HUES48 (cell line): Measurements from ENCODE around the gene POMP.

Experiments used
- H3K27ac ChIP-seq: one replicate; pipeline ENCODE4 v1.7.0; 2013; ENCODE audit warnings: low read depth, low read length, inconsistent platforms
- H3K27me3 ChIP-seq: 2 replicates; pipeline ENCODE4 v1.6.1; 2013; ENCODE audit warnings: mild to moderate bottlenecking, low read length; ENCODE audit not compliant: control insufficient read depth, insufficient read depth
- H3K36me3 ChIP-seq: 2 replicates; pipeline ENCODE4 v1.6.1; 2013; ENCODE audit warnings: low read length; ENCODE audit not compliant: control insufficient read depth, insufficient read depth
- H3K4me1 ChIP-seq: 2 replicates; pipeline ENCODE4 v1.6.1; 2013; ENCODE audit warnings: mild to moderate bottlenecking, low read length; ENCODE audit not compliant: control insufficient read depth, insufficient read depth
- H3K4me3 ChIP-seq: 2 replicates; pipeline ENCODE4 v1.5.1; 2013; ENCODE audit warnings: mild to moderate bottlenecking, low read depth, low read length
- H3K9ac ChIP-seq: 2 replicates; pipeline ENCODE4 v1.6.1; 2013; ENCODE audit warnings: mild to moderate bottlenecking, low read depth, low read length, moderate library complexity
- H3K9me3 ChIP-seq: 2 replicates; pipeline ENCODE4 v1.6.1; 2013; ENCODE audit warnings: low read length; ENCODE audit not compliant: control insufficient read depth, insufficient read depth

The POMP gene

DNA sequence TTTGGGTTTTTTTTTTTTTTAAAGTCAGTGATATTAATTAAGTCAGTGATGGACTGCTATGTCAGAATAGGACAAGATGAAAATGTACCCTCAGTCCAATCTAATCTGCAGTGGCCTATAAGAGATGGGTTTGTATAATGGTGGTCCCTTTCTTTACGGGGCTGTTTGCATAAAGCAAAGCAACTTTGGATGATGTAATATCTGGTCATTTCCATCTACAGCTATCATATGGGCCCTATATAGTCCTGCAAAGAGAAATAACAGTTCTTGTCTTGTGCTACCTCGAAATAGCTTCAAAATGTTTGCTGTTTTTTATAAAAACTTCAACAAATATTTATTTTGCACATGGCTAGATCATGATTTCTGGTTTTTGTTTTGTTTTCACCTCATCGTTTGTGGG is 20.2 kb upstream of the POMP start:
- Histone ChIP-seq H3K36me3 (no peaks in the 10 kb centered on the region), H3K9me3 (no peaks in the 10 kb centered on the region), H3K27me3 (no peaks in the 10 kb centered on the region), H3K9ac (no peak overlapping the region), H3K4me1 (peaks cover 10% of the 10 kb centered on the region; the same call in 1 of the 2 replicates), H3K27ac (no peak overlapping the region), H3K4me3 (no peak overlapping the region)

DNA sequence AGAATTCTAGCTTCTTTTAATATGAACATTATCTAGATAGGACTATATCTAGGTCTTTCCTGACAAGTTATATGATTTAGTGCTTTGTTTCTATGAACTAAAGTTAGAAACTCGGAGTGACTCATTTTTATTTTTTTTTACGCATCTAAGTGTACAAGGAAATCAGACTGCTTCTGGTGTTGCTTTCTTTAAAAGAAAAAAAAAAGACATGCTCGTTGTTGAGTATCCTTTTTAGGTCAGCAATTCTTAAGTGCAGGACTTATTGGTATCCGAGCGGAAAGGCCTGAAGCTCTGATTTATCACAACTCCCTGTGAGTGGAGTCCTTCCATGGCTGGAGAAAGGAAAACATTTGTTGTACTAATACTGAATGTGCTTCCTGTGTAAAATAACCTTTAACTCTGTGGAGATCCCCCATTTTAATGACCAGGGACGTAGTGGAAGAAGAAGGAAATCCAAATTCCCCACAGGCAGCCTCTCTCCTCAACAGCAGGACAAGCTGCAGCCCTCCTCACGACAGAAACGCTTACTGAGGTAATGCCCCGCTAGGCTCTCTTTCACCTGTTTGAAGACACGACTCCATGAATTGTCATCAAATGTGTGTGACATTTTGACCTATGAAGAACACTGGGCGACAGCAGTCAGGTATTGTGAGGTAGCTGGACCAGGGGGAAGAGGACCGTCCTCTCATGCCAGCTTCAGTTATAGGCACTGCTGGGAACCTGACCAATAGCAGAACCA is 17.9 kb upstream of the POMP start:
- H3K27me3 ChIP-seq: no peaks in the 10 kb centered on the region
- no peak overlapping the region for H3K4me3 ChIP-seq
- H3K36me3 ChIP-seq: no peaks in the 10 kb centered on the region
- no peak overlapping the region for H3K27ac ChIP-seq
- no peak overlapping the region for H3K9ac ChIP-seq
- H3K9me3 ChIP-seq: no peaks in the 10 kb centered on the region
- H3K4me1 ChIP-seq: peaks cover 10% of the 10 kb centered on the region; the same call in 1 of the 2 replicates

DNA sequence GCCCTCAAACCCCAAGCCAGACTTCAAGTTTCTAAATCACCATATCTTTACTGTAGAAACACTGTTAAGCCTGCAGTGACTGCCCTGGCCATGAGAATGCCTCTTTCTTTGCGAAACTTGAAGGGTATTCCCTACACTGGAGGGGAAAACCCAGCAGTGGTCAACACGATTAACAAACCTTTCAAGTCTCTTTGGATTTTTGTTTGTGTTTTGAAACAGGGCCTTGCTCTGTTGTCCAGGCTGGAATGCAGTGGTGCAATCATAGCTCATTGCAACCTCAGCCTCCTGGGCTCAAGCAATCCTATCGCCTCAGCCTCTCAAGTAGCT is 17.4 kb upstream of the POMP start:
- H3K36me3 ChIP-seq: no peaks in the 10 kb centered on the region
- no peak overlapping the region for H3K4me3 ChIP-seq
- H3K9ac ChIP-seq: no peak overlapping the region
- peaks cover 8% of the 10 kb centered on the region; the same call in 1 of the 2 replicates for H3K4me1 ChIP-seq
- no peaks in the 10 kb centered on the region for H3K9me3 ChIP-seq
- H3K27me3 ChIP-seq: no peaks in the 10 kb centered on the region
- H3K27ac ChIP-seq: no peak overlapping the region

- H3K27ac ChIP-seq: no peak overlapping the region
- no peaks in the 10 kb centered on the region for H3K36me3 ChIP-seq
- 0 out of 2 replicates have a peak, but pooled peaks cover 2% of the 10 kb centered on the region for H3K4me1 ChIP-seq
- no peaks in the 10 kb centered on the region for H3K9me3 ChIP-seq
- no peak overlapping the region for H3K4me3 ChIP-seq
- no peak overlapping the region for H3K9ac ChIP-seq
- no peaks in the 10 kb centered on the region for H3K27me3 ChIP-seq
These were observed 8.6 kb upstream of the POMP start for GRCh38 chr13:28650284-28650683.

DNA sequence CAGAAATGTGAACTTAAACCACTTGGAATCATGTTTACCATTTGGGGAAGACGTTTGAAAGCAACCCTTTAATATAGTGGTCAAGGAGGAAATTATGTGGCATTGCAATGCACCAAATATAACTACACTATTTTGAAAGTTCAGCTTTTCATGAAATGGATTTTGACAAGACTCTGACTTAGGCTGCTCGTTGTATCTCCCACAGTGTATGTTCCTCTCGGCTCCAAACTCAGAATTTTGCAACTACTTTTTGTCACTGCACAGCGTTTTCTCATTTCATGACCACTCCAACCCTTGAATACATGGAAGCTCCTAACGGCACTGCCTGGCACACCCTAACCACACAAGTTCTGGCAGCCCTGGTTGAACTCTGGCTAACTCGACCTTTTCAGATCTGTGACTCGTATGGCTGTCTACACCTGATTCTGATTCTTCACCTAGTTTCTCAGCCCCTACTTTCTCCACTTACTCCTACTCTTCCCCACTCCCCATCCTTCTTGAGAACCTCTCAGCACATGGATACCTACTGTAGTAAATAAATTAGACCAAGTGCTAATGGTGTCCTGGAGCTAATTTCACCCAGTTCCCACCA is 7.0 kb upstream of the POMP start:
- Histone ChIP-seq H3K4me1 (peaks cover 17% of the 10 kb centered on the region), H3K9ac (no peak overlapping the region), H3K4me3 (no peak overlapping the region), H3K36me3 (no peaks in the 10 kb centered on the region), H3K27me3 (no peaks in the 10 kb centered on the region), H3K9me3 (no peaks in the 10 kb centered on the region), H3K27ac (no peak overlapping the region)

- Histone ChIP-seq H3K4me3 (no peak overlapping the region), H3K9ac (no peak overlapping the region), H3K4me1 (peaks cover 23% of the 10 kb centered on the region), H3K27me3 (no peaks in the 10 kb centered on the region), H3K9me3 (no peaks in the 10 kb centered on the region), H3K27ac (no peak overlapping the region), H3K36me3 (peaks cover 3% of the 10 kb centered on the region; the same call in 1 of the 2 replicates)
These were observed 5.8 kb upstream of the POMP start for GRCh38 chr13:28653111-28653510.

GRCh38 chr13:28654276-28654675 is 4.7 kb upstream of the POMP start:
- Histone ChIP-seq H3K27me3 (no peaks in the 10 kb centered on the region), H3K36me3 (peaks cover 3% of the 10 kb centered on the region; the same call in 1 of the 2 replicates), H3K9me3 (no peaks in the 10 kb centered on the region), H3K4me1 (peaks cover 23% of the 10 kb centered on the region), H3K27ac (no peak overlapping the region), H3K4me3 (no peak overlapping the region), H3K9ac (no peak overlapping the region)

GRCh38 chr13:28655561-28655960 is 3.4 kb upstream of the POMP start:
- Histone ChIP-seq H3K27ac (no peak overlapping the region), H3K9ac (no peak overlapping the region), H3K4me3 (no peak overlapping the region), H3K27me3 (no peaks in the 10 kb centered on the region), H3K9me3 (no peaks in the 10 kb centered on the region), H3K4me1 (peaks cover 32% of the 10 kb centered on the region), H3K36me3 (peaks cover 7% of the 10 kb centered on the region; the same call in 1 of the 2 replicates)

GRCh38 chr13:28657784-28658538 is 969 bp upstream of the POMP start:
- Histone ChIP-seq H3K36me3 (peaks cover 27% of the 10 kb centered on the region), H3K4me1 (peaks cover 33% of the 10 kb centered on the region), H3K9me3 (no peaks in the 10 kb centered on the region), H3K4me3 (peak overlapping the region; percentile 99), H3K9ac (peak overlapping the region; percentile 71), H3K27me3 (no peaks in the 10 kb centered on the region), H3K27ac (peak overlapping the region; percentile 76)

DNA sequence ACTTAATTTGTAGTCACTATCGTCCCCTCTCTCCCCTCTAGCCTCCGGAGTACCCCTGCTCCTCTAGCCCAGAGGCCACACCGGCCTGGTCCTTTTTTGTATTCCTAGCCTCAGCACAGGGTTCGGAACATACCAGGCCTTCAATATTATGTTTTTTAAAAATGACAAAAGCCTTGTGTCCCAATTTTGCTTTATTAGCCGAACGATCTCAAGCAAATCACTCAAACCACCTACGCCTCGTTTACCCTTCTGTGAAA is 463 bp upstream of the POMP start:
- peak overlapping the region; percentile 76 for H3K27ac ChIP-seq

GRCh38 chr13:28659621-28659970 is 666 bp downstream of the POMP start:
- Histone ChIP-seq H3K9me3 (no peaks in the 10 kb centered on the region), H3K9ac (peak overlapping the region; percentile 71), H3K27me3 (no peaks in the 10 kb centered on the region), H3K27ac (peak overlapping the region; percentile 81), H3K36me3 (peaks cover 43% of the 10 kb centered on the region), H3K4me3 (peak overlapping the region; percentile 99), H3K4me1 (peaks cover 33% of the 10 kb centered on the region)

More for the DNA sequence above, 463 bp upstream of the POMP start:
- no peaks in the 10 kb centered on the region for H3K9me3 ChIP-seq
- H3K4me1 ChIP-seq: peaks cover 33% of the 10 kb centered on the region
- peaks cover 32% of the 10 kb centered on the region for H3K36me3 ChIP-seq
- H3K4me3 ChIP-seq: peak overlapping the region; percentile 99
- H3K9ac ChIP-seq: peak overlapping the region; percentile 71
- H3K27me3 ChIP-seq: no peaks in the 10 kb centered on the region
